HEK293 (cell line): Measurements from ENCODE around the gene KRTAP4-16.
"Not testable (repeated sequence)": the region's sequence is repeated elsewhere in the genome, so short reads cannot be mapped to it uniquely, and the experiment has no call there.

Source experiments
- CTCF ChIA-PET: fragments of 350-600 bp; formaldehyde crosslinking; extraction: SDS; loops from one replicate; lab custom pipeline; 2021; ENCODE audit warnings: antibody characterized with exemption; lab: Yijun Ruan, JAX
- POLR2A ChIA-PET: fragments of 300-600 bp; formaldehyde crosslinking; extraction: SDS; loops from one replicate; lab custom pipeline; 2020; ENCODE audit warnings: antibody characterized with exemption, inconsistent platforms; lab: Yijun Ruan, JAX
- H3K27ac ChIP-seq: fragments of 200-500 bp; sonication (Bioruptor generic); 2 replicates; pipeline ENCODE4 v1.5.1; 2014; ENCODE audit warnings: low read depth, low read length, control low read depth, inconsistent platforms; ENCODE audit errors: extremely low read depth
- H3K36me3 ChIP-seq, 2 experiments: fragments of 200-500 bp in 1 of 2; sonication (Bioruptor generic) in 1 of 2; 1 replicate in 1 of 2; 2 replicates in 1 of 2; pipeline ENCODE4 v1.5.1; 2014 to 2017; ENCODE audit warnings: inconsistent platforms in 2 of 2, low read length in 2 of 2; ENCODE audit not compliant: control insufficient read depth in 2 of 2, insufficient read depth in 1 of 2
- H3K4me1 ChIP-seq: fragments of 200-500 bp; sonication (Bioruptor generic); 2 replicates; pipeline ENCODE4 v1.5.1; 2014; ENCODE audit warnings: mild to moderate bottlenecking, low read length, inconsistent platforms; ENCODE audit not compliant: control insufficient read depth, insufficient read depth
- H3K4me3 ChIP-seq: 2 replicates; pipeline ENCODE4 v1.5.1; 2011; ENCODE audit warnings: low read depth, mild to moderate bottlenecking, control low read depth, low read length, moderate library complexity
- H3K9me3 ChIP-seq: fragments of 200-500 bp; sonication (Bioruptor generic); 2 replicates; pipeline ENCODE4 v1.5.1; 2014; ENCODE audit warnings: low read depth, low read length, inconsistent platforms; ENCODE audit not compliant: control insufficient read depth, insufficient read depth
- BCL11A ChIP-seq: fragments of 450-650 bp; formaldehyde crosslinking; IDR thresholded peaks from 2 replicates; pipeline ENCODE4 v1.5.1; 2016; ENCODE audit warnings: low read depth, missing biosample characterization, missing genetic modification characterization
- GLIS2 ChIP-seq: fragments of 450-650 bp; formaldehyde crosslinking; IDR thresholded peaks from 2 replicates; pipeline ENCODE4 v1.5.1; 2016; ENCODE audit warnings: missing biosample characterization, missing genetic modification characterization
- HOXA7 ChIP-seq: sonication (generic); formaldehyde crosslinking; IDR thresholded peaks from 2 replicates; pipeline ENCODE4 v1.8.1; 2022; ENCODE audit warnings: missing genetic modification reagents, borderline replicate concordance
- KLF10 ChIP-seq: fragments of 450-650 bp; IDR thresholded peaks from 2 replicates; pipeline ENCODE4 v1.5.1; 2018; ENCODE audit warnings: missing biosample characterization, mild to moderate bottlenecking, missing genetic modification characterization
- KLF16 ChIP-seq: fragments of 450-650 bp; formaldehyde crosslinking; IDR thresholded peaks from 2 replicates; pipeline ENCODE4 v1.5.1; 2017; ENCODE audit warnings: missing biosample characterization, missing genetic modification characterization
- TCF7L2 ChIP-seq: IDR thresholded peaks from 2 replicates; pipeline ENCODE4 v1.6.1; 2011; ENCODE audit warnings: low read depth, mild to moderate bottlenecking, inconsistent platforms, low read length, moderate library complexity, borderline replicate concordance
- ZBTB48 ChIP-seq: fragments of 450-650 bp; formaldehyde crosslinking; IDR thresholded peaks from 2 replicates; pipeline ENCODE4 v1.5.1; 2016; ENCODE audit warnings: missing biosample characterization, missing genetic modification characterization
- ZIC2 ChIP-seq: fragments of 450-650 bp; formaldehyde crosslinking; IDR thresholded peaks from 2 replicates; pipeline ENCODE4 v1.5.1; 2016; ENCODE audit warnings: missing biosample characterization, missing genetic modification characterization
- ZNF132 ChIP-seq: fragments of 450-650 bp; formaldehyde crosslinking; IDR thresholded peaks from 2 replicates; pipeline ENCODE4 v1.5.1; 2017; ENCODE audit warnings: missing biosample characterization, missing genetic modification characterization, borderline replicate concordance
- ZNF174 ChIP-seq: fragments of 450-650 bp; formaldehyde crosslinking; IDR thresholded peaks from 2 replicates; pipeline ENCODE4 v1.5.0; 2017; ENCODE audit warnings: missing biosample characterization, mild to moderate bottlenecking, missing genetic modification characterization
- ZNF202 ChIP-seq: fragments of 450-650 bp; formaldehyde crosslinking; IDR thresholded peaks from 2 replicates; pipeline ENCODE4 v1.5.1; 2016; ENCODE audit warnings: missing biosample characterization, missing genetic modification characterization, borderline replicate concordance
- ZNF23 ChIP-seq: fragments of 450-650 bp; formaldehyde crosslinking; IDR thresholded peaks from 2 replicates; pipeline ENCODE4 v1.5.1; 2016; ENCODE audit warnings: missing biosample characterization, missing genetic modification characterization, borderline replicate concordance
- ZNF239 ChIP-seq: fragments of 450-650 bp; formaldehyde crosslinking; IDR thresholded peaks from 2 replicates; pipeline ENCODE4 v1.5.1; 2016; ENCODE audit warnings: missing biosample characterization, missing genetic modification characterization
- ZNF433 ChIP-seq: fragments of 450-650 bp; formaldehyde crosslinking; IDR thresholded peaks from 2 replicates; pipeline ENCODE4 v1.5.1; 2016; ENCODE audit warnings: missing biosample characterization, missing genetic modification characterization, low read depth
- ZNF473 ChIP-seq: fragments of 450-650 bp; formaldehyde crosslinking; IDR thresholded peaks from 2 replicates; pipeline ENCODE4 v1.5.1; 2017; ENCODE audit warnings: missing biosample characterization, missing genetic modification characterization
- ZNF510 ChIP-seq: fragments of 450-650 bp; formaldehyde crosslinking; IDR thresholded peaks from 2 replicates; pipeline ENCODE4 v1.5.1; 2018; ENCODE audit warnings: mild to moderate bottlenecking, missing genetic modification characterization, missing biosample characterization; ENCODE audit not compliant: insufficient replicate concordance
- ZNF521 ChIP-seq: fragments of 450-650 bp; formaldehyde crosslinking; IDR thresholded peaks from 2 replicates; pipeline ENCODE4 v1.5.1; 2017; ENCODE audit warnings: missing biosample characterization, mild to moderate bottlenecking, missing genetic modification characterization
- ZNF561 ChIP-seq: fragments of 450-650 bp; IDR thresholded peaks from 2 replicates; pipeline ENCODE4 v1.5.1; 2018; ENCODE audit warnings: missing biosample characterization, missing genetic modification characterization, borderline replicate concordance
- ZNF664 ChIP-seq: fragments of 450-650 bp; formaldehyde crosslinking; IDR thresholded peaks from 2 replicates; pipeline ENCODE4 v1.5.1; 2016; ENCODE audit warnings: missing biosample characterization, missing genetic modification characterization
- ZNF707 ChIP-seq: fragments of 450-650 bp; formaldehyde crosslinking; IDR thresholded peaks from 2 replicates; pipeline ENCODE4 v1.5.1; 2016; ENCODE audit warnings: missing biosample characterization, missing genetic modification characterization
- ZNF777 ChIP-seq: fragments of 450-650 bp; formaldehyde crosslinking; IDR thresholded peaks from 2 replicates; pipeline ENCODE4 v1.5.1; 2017; ENCODE audit warnings: missing biosample characterization, missing genetic modification characterization, borderline replicate concordance
- TF ChIP-seq, protein P1 (sequence below): fragments of 450-650 bp; formaldehyde crosslinking; IDR thresholded peaks from 2 replicates; pipeline ENCODE4 v1.5.1; 2016; ENCODE audit warnings: missing biosample characterization, missing genetic modification characterization

The KRTAP4-16 gene

DNA sequence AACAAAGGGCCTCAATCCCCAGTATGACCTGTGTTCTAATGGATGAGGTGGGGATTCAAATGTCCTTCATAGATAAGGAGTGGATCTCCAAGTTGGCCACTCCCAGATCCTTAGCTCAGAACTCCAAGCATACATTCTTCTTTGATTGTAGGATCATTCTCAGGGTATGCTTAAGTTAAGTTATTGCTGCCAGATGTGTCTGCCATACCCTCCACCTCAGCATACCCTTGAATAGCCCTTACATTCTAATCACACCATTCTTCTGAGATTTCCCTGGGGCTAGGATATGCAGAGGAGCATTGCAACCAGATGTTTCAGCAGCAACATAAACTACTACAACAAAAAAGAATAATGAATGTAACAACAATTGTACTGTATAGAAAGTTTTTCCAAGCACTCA is 34.7 kb downstream of the KRTAP4-16 start:
- no peaks in the 10 kb centered on the region for H3K9me3 ChIP-seq
- ChIA-PET POLR2A (no interaction called here), CTCF (no interaction called here)
- H3K4me3 ChIP-seq = no peak overlapping the region
- no peaks in the 10 kb centered on the region for H3K36me3 ChIP-seq
- no peaks in the 10 kb centered on the region for H3K4me1 ChIP-seq
- TF ChIP-seq GLIS2 (tag by site-specific recombination) = no peak
- H3K27ac ChIP-seq = no peak overlapping the region

DNA sequence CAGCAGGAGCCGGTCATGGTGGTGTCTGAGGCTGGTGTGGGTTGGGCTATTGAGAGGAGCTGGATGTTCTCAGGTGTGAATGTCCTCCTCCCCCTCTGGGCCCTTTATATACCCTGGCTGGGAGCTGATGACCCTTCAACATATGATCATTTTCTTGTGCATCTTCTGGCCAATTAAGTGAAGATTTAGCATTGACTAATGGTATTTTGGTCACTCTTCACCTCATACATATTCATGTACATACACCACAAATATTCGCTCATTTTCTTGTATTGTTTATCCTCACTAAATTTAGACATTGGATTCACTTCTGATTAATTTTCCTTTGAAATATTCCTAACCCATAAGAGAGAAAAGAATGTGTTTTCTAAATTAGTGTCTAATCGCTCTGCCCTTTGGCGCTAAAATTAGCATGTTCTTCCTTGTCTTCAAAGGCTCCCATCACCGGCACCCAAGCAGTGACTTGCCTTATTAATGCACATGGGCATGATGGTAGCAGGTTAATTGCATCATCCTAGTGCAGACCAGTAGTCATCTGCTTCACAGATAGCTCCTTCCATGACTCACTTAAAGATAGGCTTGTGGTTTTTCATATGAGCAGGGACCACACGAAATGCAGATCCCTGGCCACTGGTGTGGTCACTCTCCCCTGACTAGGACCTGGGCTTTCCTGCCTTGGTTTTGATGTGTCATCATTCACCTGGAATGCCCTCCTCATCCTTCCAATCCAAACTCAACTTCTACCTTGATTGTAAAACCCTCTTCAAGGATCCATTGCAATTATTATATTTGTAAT is 36.0 kb downstream of the KRTAP4-16 start, which contains the start of gene KRTAP2-4:
KRTAP2-4 (minus strand) TSS at position 51 of the 796 bp plus-strand sequence; CDS start at position 17, 34 bp downstream.
- Histone ChIP-seq H3K9me3 (no peaks in the 10 kb centered on the region), H3K4me3 (no peak within 1 kb of the TSS), H3K4me1 (no peaks in the 10 kb centered on the region), H3K27ac (no peak within 1 kb of the TSS), H3K36me3 (no peaks in the 10 kb centered on the region)
- ChIA-PET CTCF (no interaction called here), POLR2A (no interaction called here)
- TF ChIP-seq GLIS2 (tag by site-specific recombination) (no peak), ZNF521 (no peak)
- TF ChIP-seq, protein P1, sequence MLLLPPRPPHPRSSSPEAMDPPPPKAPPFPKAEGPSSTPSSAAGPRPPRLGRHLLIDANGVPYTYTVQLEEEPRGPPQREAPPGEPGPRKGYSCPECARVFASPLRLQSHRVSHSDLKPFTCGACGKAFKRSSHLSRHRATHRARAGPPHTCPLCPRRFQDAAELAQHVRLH (tag by site-specific recombination) = no peak
- TF ChIP-seq, all 188 proteins: peak for 0

DNA sequence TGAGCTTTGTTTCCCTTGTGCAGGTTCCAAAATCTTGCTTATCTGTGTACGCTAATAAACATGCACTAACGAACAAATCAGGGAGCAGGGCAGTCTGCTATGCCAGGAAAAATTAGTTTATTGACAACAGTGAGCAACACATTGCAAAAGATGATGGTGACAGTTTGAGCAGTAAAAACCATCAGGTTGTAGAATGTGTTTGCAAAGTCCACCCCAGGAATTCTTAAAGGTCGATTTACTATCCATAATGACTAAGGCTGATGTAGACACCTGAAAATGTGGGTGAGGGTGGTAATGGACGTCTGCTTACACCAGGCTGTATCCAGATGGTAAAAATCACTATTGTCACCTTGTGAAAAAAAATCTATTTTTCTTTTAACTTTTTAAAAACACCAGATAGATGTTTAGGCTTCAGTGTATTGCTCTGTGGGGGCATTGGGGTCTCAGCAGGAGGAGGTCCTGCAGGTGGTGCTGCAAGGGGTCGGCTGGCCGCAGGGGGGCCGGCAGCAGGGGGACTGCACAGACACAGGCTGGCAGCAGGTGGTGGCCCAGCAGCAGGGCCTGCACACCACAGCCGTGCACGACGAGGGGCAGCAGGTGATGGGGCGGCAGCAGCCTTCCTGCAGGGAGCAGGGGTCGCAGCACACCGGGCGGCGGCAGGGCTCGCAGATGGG is 36.9 kb downstream of the KRTAP4-16 start:
- H3K4me3 ChIP-seq, H3K36me3 ChIP-seq, H3K9me3 ChIP-seq, H3K4me1 ChIP-seq, H3K27ac ChIP-seq, POLR2A ChIA-PET: not testable (repeated sequence)
- peak; percentile 55 for TF ChIP-seq ZIC2
- CTCF ChIA-PET = interaction anchor here (1.5 kb wide), 1 partner anchor 601 kb away, joined by 4 read pairs; no protein-coding TSS in a partner anchor

DNA sequence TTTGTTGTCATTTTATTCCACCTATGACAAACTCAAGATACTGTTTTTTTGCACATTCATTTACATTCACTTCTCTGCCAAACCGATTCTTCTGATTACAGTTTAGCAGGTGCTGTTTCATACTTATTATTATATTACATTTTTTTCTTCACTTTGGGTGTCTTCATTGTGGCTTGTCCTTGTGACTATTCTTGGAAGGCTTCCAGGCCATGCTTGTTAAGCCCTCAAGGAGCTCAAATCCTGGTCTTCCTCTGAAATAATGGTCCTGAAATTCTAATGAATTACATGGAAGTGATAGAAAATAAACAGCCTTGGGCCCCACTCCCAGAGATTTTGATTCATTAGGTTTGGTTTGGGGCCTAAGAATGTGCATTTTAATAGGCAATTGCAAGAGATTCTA is 37.7 kb downstream of the KRTAP4-16 start:
- ChIA-PET POLR2A (no interaction called here), CTCF (interaction anchor here (1.5 kb wide), 1 partner anchor 601 kb away, joined by 4 read pairs; no protein-coding TSS in a partner anchor)
- Histone ChIP-seq H3K36me3 (no peaks in the 10 kb centered on the region), H3K27ac (no peak overlapping the region), H3K4me1 (no peaks in the 10 kb centered on the region), H3K4me3 (no peak overlapping the region), H3K9me3 (no peaks in the 10 kb centered on the region)
- TF ChIP-seq ZBTB48 (tag by site-specific recombination) (no peak), ZNF561 (tag by site-specific recombination) (no peak), ZNF777 (tag by site-specific recombination) (no peak), ZNF202 (tag by site-specific recombination) (no peak), ZNF473 (tag by site-specific recombination) (no peak), ZNF174 (tag by site-specific recombination) (no peak), HOXA7 (CRISPR knock-in tag) (no peak), ZNF664 (tag by site-specific recombination) (no peak), ZNF132 (tag by site-specific recombination) (no peak), ZNF521 (no peak), ZNF239 (tag by site-specific recombination) (no peak), ZNF707 (no peak), GLIS2 (tag by site-specific recombination) (no peak), BCL11A (tag by site-specific recombination) (no peak), KLF16 (tag by site-specific recombination) (no peak), ZNF433 (tag by site-specific recombination) (no peak), ZNF510 (tag by site-specific recombination) (no peak), KLF10 (tag by site-specific recombination) (no peak), TCF7L2 (no peak), ZNF23 (no peak)
